HepG2 (cell line): ENCODE data around the gene MORF4L1. TPM values are rescaled to one million over a fixed set of nuclear protein-coding genes. Genes with fewer than 3 reads are reported as not detected.

Experiments
- CHD2 ChIP-seq: IDR thresholded peaks from 2 replicates; pipeline ENCODE4 v1.6.1; 2011; ENCODE audit warnings: low read depth, low read length, improper control_type of control experiment
- HOXA7 ChIP-seq: sonication (generic); formaldehyde crosslinking; IDR thresholded peaks from 2 replicates; pipeline ENCODE4 v1.8.1; 2022; ENCODE audit warnings: mild to moderate bottlenecking, missing genetic modification reagents, moderate library complexity
- MTERF4 ChIP-seq: sonication (generic); formaldehyde crosslinking; IDR thresholded peaks from 2 replicates; pipeline ENCODE4 v1.8.0; 2023; ENCODE audit warnings: mild to moderate bottlenecking, missing genetic modification reagents
- MYC ChIP-seq: sonication (generic); formaldehyde crosslinking; IDR thresholded peaks from 2 replicates; pipeline ENCODE4 v1.9.0; 2021; ENCODE audit warnings: missing genetic modification reagents, borderline replicate concordance
- NONO ChIP-seq, 2 experiments: fragments of 450-650 bp in 1 of 2; sonication (generic) in 1 of 2; formaldehyde crosslinking in 1 of 2; IDR thresholded peaks in 1 of 2; conservative IDR thresholded peaks in 1 of 2; 2 replicates each; pipeline versions ENCODE4 v1.6.1 to v1.8.0; 2017 to 2022; ENCODE audit warnings: mild to moderate bottlenecking in 1 of 2, missing genetic modification reagents in 1 of 2, moderate library complexity in 1 of 2
- PAF1 ChIP-seq: IDR thresholded peaks from 2 replicates; pipeline ENCODE4 v1.6.1; 2016; ENCODE audit warnings: missing genetic modification reagents, missing compliant biosample characterization
- PHF5A ChIP-seq: IDR thresholded peaks from one replicate; pipeline ENCODE4 v1.6.1; 2018; ENCODE audit warnings: low read depth, missing genetic modification reagents; ENCODE audit not compliant: unreplicated experiment
- PTBP1 ChIP-seq: fragments of 200-400 bp; formaldehyde crosslinking; IDR thresholded peaks from 2 replicates; pipeline ENCODE4 v1.6.1; 2018; ENCODE audit warnings: low read length, low read depth; ENCODE audit not compliant: poor library complexity, severe bottlenecking
- XRCC5 ChIP-seq: fragments of 200-400 bp; formaldehyde crosslinking; optimal IDR thresholded peaks from 2 replicates; pipeline ENCODE3; 2017; ENCODE audit warnings: mild to moderate bottlenecking, low read length
- ZBTB42 ChIP-seq: sonication (generic); formaldehyde crosslinking; IDR thresholded peaks from 2 replicates; pipeline ENCODE4 v1.5.0; 2020; ENCODE audit warnings: mild to moderate bottlenecking, missing genetic modification reagents
- ZFP62 ChIP-seq: sonication (generic); formaldehyde crosslinking; IDR thresholded peaks from 2 replicates; pipeline ENCODE4 v1.4.0; 2020; ENCODE audit warnings: missing genetic modification reagents
- ZNF253 ChIP-seq: sonication (generic); formaldehyde crosslinking; IDR thresholded peaks from 2 replicates; pipeline ENCODE4 v1.8.0; 2022; ENCODE audit warnings: mild to moderate bottlenecking, missing genetic modification reagents, borderline replicate concordance
- ZNF263 ChIP-seq: sonication (generic); formaldehyde crosslinking; IDR thresholded peaks from 2 replicates; pipeline ENCODE4 v1.4.0; 2020; ENCODE audit warnings: missing genetic modification reagents
- ZNF30 ChIP-seq: sonication (generic); formaldehyde crosslinking; IDR thresholded peaks from 2 replicates; pipeline ENCODE4 v1.5.0; 2020; ENCODE audit warnings: mild to moderate bottlenecking, missing genetic modification reagents
- ZNF34 ChIP-seq: sonication (generic); formaldehyde crosslinking; IDR thresholded peaks from 2 replicates; pipeline ENCODE4 v1.4.0; 2020; ENCODE audit warnings: mild to moderate bottlenecking, missing genetic modification reagents, borderline replicate concordance
- ZNF878 ChIP-seq: sonication (generic); formaldehyde crosslinking; IDR thresholded peaks from 2 replicates; pipeline ENCODE4 v1.8.1; 2023; ENCODE audit warnings: mild to moderate bottlenecking, missing genetic modification reagents, moderate library complexity
- ZUFSP ChIP-seq: sonication (generic); formaldehyde crosslinking; IDR thresholded peaks from 2 replicates; pipeline ENCODE4 v1.9.0; 2021; ENCODE audit warnings: missing genetic modification reagents, mild to moderate bottlenecking, borderline replicate concordance
- polyA plus RNA-seq, 8 experiments: library from polyadenylated mRNA; depleted of rRNA in 3 of 8; stranded (reverse) in 7 of 8; unstranded in 1 of 8; fragments of >200 nt; fragmentation: Illumina TruSeq in 4 of 8; extraction: Trizol in 4 of 8; gene quantifications; 2 replicates each; pipeline versions ENCODE4 v1.2.1 to v1.2.3, GENCODE V29; 2011 to 2016; ENCODE audit warnings: low read depth in 4 of 8, missing spikeins in 1 of 8, mixed read lengths in 1 of 8; ENCODE audit not compliant: insufficient read depth in 1 of 8
- total RNA-seq, 5 experiments: library from RNA; depleted of rRNA; stranded (reverse); fragments of >200 nt; fragmentation: Illumina TruSeq; extraction: Trizol; gene quantifications; 2 replicates each; pipeline ENCODE4 v1.2.3, GENCODE V29; 2016; ENCODE audit warnings: low read depth in 1 of 5
- TF ChIP-seq, protein P1 (sequence below): sonication (generic); formaldehyde crosslinking; IDR thresholded peaks from 2 replicates; pipeline ENCODE4 v1.5.0; 2020; ENCODE audit warnings: mild to moderate bottlenecking, missing genetic modification reagents
- TF ChIP-seq, protein P2 (sequence below): sonication (generic); formaldehyde crosslinking; IDR thresholded peaks from 2 replicates; pipeline ENCODE4 v1.9.0; 2022; ENCODE audit warnings: low read depth, missing genetic modification reagents
- TF ChIP-seq, protein P3 (sequence below): sonication (generic); formaldehyde crosslinking; IDR thresholded peaks from 2 replicates; pipeline ENCODE4 v1.5.0; 2020; ENCODE audit warnings: missing genetic modification reagents, mild to moderate bottlenecking, borderline replicate concordance
- TF ChIP-seq, protein P4 (sequence below): sonication (generic); formaldehyde crosslinking; IDR thresholded peaks from 2 replicates; pipeline ENCODE4 v1.8.1; 2023; ENCODE audit warnings: missing genetic modification reagents, mild to moderate bottlenecking, borderline replicate concordance

Gene MORF4L1
- total and polyA plus RNA-seq, 2 of the 13 experiments (the other 11 are each of a cell fraction or from before 2014, with no cell fraction given): 218 to 219 TPM

GRCh38 chr15:78944669-78945407, 72.1 kb downstream of the MORF4L1 start, which contains the start of gene CTSH (continued):
- TF ChIP-seq, protein P1, sequence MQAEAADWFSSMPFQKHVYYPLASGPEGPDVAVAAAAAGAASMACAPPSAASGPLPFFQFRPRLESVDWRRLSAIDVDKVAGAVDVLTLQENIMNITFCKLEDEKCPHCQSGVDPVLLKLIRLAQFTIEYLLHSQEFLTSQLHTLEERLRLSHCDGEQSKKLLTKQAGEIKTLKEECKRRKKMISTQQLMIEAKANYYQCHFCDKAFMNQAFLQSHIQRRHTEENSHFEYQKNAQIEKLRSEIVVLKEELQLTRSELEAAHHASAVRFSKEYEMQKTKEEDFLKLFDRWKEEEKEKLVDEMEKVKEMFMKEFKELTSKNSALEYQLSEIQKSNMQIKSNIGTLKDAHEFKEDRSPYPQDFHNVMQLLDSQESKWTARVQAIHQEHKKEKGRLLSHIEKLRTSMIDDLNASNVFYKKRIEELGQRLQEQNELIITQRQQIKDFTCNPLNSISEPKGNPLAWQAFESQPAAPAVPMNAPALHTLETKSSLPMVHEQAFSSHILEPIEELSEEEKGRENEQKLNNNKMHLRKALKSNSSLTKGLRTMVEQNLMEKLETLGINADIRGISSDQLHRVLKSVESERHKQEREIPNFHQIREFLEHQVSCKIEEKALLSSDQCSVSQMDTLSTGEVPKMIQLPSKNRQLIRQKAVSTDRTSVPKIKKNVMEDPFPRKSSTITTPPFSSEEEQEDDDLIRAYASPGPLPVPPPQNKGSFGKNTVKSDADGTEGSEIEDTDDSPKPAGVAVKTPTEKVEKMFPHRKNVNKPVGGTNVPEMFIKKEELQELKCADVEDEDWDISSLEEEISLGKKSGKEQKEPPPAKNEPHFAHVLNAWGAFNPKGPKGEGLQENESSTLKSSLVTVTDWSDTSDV: peak; percentile 89; the same call in 1 of the 2 replicates
- TF ChIP-seq MTERF4 (no peak), MYC (CRISPR knock-in tag) (peak; percentile 85), ZUFSP (CRISPR knock-in tag) (no peak), XRCC5 (peak; percentile 70), NONO (IDR thresholded peaks at IDR 0.05) (no peak), NONO (CRISPR knock-in tag; conservative IDR thresholded peaks at IDR 0.05) (peak; percentile 87), ZNF878 (CRISPR knock-in tag) (peak; percentile 66; the same call in 1 of the 2 replicates), ZNF263 (CRISPR knock-in tag) (peak; percentile 74), ZFP62 (no peak), ZBTB42 (no peak), PHF5A (CRISPR knock-in tag) (no peak), ZNF30 (CRISPR knock-in tag) (no peak), PTBP1 (no peak), HOXA7 (no peak), ZNF253 (no peak), CHD2 (no peak), ZNF34 (CRISPR knock-in tag) (no peak), PAF1 (CRISPR knock-in tag) (no peak)
- TF ChIP-seq, protein P2, sequence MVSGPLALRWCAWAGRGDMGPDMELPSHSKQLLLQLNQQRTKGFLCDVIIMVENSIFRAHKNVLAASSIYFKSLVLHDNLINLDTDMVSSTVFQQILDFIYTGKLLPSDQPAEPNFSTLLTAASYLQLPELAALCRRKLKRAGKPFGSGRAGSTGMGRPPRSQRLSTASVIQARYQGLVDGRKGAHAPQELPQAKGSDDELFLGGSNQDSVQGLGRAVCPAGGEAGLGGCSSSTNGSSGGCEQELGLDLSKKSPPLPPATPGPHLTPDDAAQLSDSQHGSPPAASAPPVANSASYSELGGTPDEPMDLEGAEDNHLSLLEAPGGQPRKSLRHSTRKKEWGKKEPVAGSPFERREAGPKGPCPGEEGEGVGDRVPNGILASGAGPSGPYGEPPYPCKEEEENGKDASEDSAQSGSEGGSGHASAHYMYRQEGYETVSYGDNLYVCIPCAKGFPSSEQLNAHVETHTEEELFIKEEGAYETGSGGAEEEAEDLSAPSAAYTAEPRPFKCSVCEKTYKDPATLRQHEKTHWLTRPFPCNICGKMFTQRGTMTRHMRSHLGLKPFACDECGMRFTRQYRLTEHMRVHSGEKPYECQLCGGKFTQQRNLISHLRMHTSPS (CRISPR knock-in tag): no peak
- TF ChIP-seq, protein P3, sequence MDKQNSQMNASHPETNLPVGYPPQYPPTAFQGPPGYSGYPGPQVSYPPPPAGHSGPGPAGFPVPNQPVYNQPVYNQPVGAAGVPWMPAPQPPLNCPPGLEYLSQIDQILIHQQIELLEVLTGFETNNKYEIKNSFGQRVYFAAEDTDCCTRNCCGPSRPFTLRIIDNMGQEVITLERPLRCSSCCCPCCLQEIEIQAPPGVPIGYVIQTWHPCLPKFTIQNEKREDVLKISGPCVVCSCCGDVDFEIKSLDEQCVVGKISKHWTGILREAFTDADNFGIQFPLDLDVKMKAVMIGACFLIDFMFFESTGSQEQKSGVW (CRISPR knock-in tag): no peak
- TF ChIP-seq, protein P4, sequence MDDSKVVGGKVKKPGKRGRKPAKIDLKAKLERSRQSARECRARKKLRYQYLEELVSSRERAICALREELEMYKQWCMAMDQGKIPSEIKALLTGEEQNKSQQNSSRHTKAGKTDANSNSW (CRISPR knock-in tag): no peak
